ENCODE measurements around the gene TUBB2B. TPM values are rescaled to one million over a fixed set of nuclear protein-coding genes. Genes with fewer than 3 reads are reported as not detected.
"Not testable (repeated sequence)": the region's sequence is repeated elsewhere in the genome, so short reads cannot be mapped to it uniquely, and the experiment has no call there.

The TUBB2B gene
- total RNA-seq, 1 donor from 2014 or later: 0.46 TPM

DNA sequence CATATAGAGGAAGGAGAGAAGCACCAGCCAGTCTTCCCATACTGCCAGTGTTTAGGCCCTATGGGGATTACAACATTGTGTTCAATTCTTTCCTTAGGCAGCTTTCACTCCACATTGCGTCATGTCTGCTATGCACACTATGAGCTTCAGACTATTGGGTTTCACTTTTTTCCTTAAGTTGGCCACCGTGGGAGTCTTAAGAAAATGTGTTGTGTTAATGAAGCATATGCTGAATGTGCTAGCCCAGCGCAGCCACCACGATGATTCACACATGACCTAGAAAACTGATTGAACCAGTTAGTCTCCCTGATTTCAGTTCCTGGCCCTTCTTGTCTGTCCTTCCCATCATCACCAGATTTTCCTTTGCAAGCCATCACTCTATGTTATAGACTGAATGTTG, 21.5 kb downstream of the TUBB2B start:
- no peaks in the 10 kb centered on the region for H3K9me3 ChIP-seq
- H3K4me3 ChIP-seq: no peak overlapping the region
- no peaks in the 10 kb centered on the region for H3K27me3 ChIP-seq
- no peaks in the 10 kb centered on the region for H3K36me3 ChIP-seq
- no peaks in the 10 kb centered on the region for H3K4me1 ChIP-seq
- intact Hi-C loops (cut with DNase I): no loop called here
- peak; percentile 32 for ATAC-seq
- H3K27ac ChIP-seq: no peak overlapping the region
- DNase-seq: no peak
- TF ChIP-seq CTCF (IDR thresholded peaks at IDR 0.05): no peak

DNA sequence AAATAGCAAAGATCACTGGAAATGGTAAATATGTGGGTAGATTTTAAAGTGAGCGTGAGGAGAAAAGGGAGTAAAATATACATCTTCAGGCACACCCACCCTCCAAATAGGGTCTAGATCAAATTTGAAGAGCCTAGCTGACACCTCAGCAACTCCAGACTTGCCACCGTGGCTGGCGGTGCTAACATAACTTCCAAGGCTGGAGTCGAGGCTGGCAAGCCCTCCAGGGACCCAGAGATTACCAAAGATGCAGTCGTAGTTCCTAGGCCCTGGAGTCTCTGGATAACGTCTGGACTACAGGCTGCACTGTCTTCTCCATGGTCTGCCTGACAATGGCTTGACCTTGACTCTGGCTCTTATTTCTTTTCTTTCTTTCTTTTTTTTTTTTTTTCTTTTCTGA, 22.5 kb downstream of the TUBB2B start:
- Histone ChIP-seq H3K27me3 (no peaks in the 10 kb centered on the region), H3K4me1 (no peaks in the 10 kb centered on the region), H3K27ac (no peak overlapping the region), H3K9me3 (no peaks in the 10 kb centered on the region), H3K36me3 (no peaks in the 10 kb centered on the region), H3K4me3 (no peak overlapping the region)
- TF ChIP-seq CTCF (IDR thresholded peaks at IDR 0.05): no peak
- intact Hi-C loops (cut with DNase I): no loop called here
- no peak for ATAC-seq
- DNase-seq: no peak

DNA sequence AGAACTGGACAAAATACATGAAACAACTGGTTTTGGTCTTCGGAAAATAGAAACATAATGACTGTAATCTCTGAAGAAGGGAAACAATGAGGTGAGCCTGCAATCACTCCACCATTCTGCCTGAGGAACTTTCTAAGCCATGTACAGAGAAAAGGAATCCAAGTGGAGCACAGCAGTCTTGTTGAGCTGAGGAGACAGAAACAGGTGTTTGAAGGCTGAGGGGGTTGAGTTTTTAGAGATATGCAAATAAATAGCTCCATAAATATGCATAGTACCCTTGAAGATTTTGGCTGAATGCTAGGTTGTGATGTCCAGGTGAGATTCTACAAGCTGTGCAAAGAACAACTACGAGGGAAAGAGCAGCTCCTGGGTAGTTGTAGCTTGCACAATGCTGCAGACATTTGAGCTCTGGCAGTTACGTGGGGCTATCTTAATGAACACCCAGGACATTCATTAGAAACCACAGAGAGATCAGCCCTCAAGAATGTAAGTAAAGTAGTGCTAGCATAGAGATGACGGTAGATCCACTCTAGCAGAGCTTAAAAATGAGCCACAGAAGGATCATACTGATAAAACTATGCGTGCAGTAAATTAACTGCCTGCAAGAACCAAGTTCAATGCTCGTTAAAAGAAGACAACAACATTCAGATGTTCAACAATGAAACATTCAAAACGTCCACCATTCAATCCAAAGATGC, 24.3 kb downstream of the TUBB2B start:
- no peak for TF ChIP-seq CTCF (IDR thresholded peaks at IDR 0.05)

GRCh38 chr6:3201388-3201787, 26.1 kb downstream of the TUBB2B start:
- Histone ChIP-seq H3K9me3 (no peaks in the 10 kb centered on the region), H3K4me1 (no peaks in the 10 kb centered on the region), H3K27me3 (no peaks in the 10 kb centered on the region), H3K36me3 (no peaks in the 10 kb centered on the region), H3K4me3 (no peak overlapping the region), H3K27ac (no peak overlapping the region)
- intact Hi-C loops (cut with DNase I): no loop called here
- ATAC-seq: no peak
- no peak for DNase-seq
- no peak for TF ChIP-seq CTCF (IDR thresholded peaks at IDR 0.05)

More for the DNA sequence above, 24.3 kb downstream of the TUBB2B start:
- no peaks in the 10 kb centered on the region for H3K27me3 ChIP-seq
- H3K4me3 ChIP-seq: no peak overlapping the region
- no peak for DNase-seq
- no peak for ATAC-seq
- intact Hi-C loops (cut with DNase I): no loop called here
- H3K36me3 ChIP-seq: no peaks in the 10 kb centered on the region
- no peak overlapping the region for H3K27ac ChIP-seq
- H3K9me3 ChIP-seq: no peaks in the 10 kb centered on the region
- H3K4me1 ChIP-seq: no peaks in the 10 kb centered on the region

- no peak for ATAC-seq
- no peak for TF ChIP-seq CTCF (IDR thresholded peaks at IDR 0.05)
- intact Hi-C loops (cut with DNase I): no loop called here
Measured at GRCh38 chr6:3200682-3201081, 26.8 kb downstream of the TUBB2B start.

GRCh38 chr6:3199382-3199781, 28.1 kb downstream of the TUBB2B start:
- ATAC-seq: no peak
- Histone ChIP-seq H3K36me3 (no peaks in the 10 kb centered on the region), H3K9me3 (no peaks in the 10 kb centered on the region), H3K4me1 (no peaks in the 10 kb centered on the region), H3K27ac (no peak overlapping the region), H3K4me3 (no peak overlapping the region), H3K27me3 (no peaks in the 10 kb centered on the region)
- no peak for DNase-seq
- intact Hi-C loops (cut with DNase I): no loop called here
- TF ChIP-seq CTCF (IDR thresholded peaks at IDR 0.05): no peak

More at GRCh38 chr6:3200682-3201081, 26.8 kb downstream of the TUBB2B start:
- Histone ChIP-seq H3K4me1 (no peaks in the 10 kb centered on the region), H3K4me3 (no peak overlapping the region), H3K9me3 (no peaks in the 10 kb centered on the region), H3K27me3 (no peaks in the 10 kb centered on the region), H3K27ac (no peak overlapping the region), H3K36me3 (no peaks in the 10 kb centered on the region)
- no peak for DNase-seq

DNA sequence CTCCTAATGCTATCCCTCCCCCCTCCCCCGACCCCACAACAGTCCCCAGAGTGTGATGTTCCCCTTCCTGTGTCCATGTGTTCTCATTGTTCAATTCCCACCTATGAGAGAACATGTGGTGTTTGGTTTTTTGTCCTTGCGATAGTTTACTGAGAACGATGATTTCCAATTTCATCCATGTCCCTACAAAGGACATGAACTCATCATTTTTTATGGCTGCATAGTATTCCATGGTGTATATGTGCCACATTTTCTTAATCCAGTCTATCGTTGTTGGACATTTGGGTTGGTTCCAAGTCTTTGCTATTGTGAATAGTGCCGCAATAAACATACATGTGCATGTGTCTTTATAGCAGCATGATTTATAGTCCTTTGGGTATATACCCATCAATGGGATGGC, 29.7 kb downstream of the TUBB2B start:
- H3K27me3 ChIP-seq; H3K4me3 ChIP-seq; intact Hi-C loops (cut with DNase I); ATAC-seq; H3K9me3 ChIP-seq; H3K4me1 ChIP-seq; DNase-seq; H3K27ac ChIP-seq; H3K36me3 ChIP-seq: not testable (repeated sequence)
